ENCODE results near the gene SLC28A1.

GRCh38 chr15:84855136-84855535 is 29.3 kb upstream of the SLC28A1 start:
- TF ChIP-seq CTCF (optimal IDR thresholded peaks at IDR 0.05 in 1 of 3, IDR thresholded peaks at IDR 0.05 in 1 of 3, conservative IDR thresholded peaks at IDR 0.05 in 1 of 3; ENCODE audit: extremely low read depth in 1 of 3, insufficient read depth in 2 of 3, low read length in 3 of 3) (no peak), EZH2 (IDR thresholded peaks at IDR 0.05; ENCODE audit: low read length) (no peak)

All from keratinocyte (primary cell).